Breast epithelium (tissue), 4 donors: Measurements from ENCODE around the gene ACER2. TPM values are rescaled to one million over a fixed set of nuclear protein-coding genes. Genes with fewer than 3 reads are reported as not detected.

Source experiments
- DNase-seq, 2 donors: peaks; one replicate each; pipeline ENCODE4 v3.0.0-alpha.2; 2019; ENCODE audit warnings: low spot score in 2 of 2
- H3K27ac ChIP-seq, 2 donors: fragments of 200-600 bp; sonication (generic) in 1 of 2; one replicate each; pipeline ENCODE4 v1.5.1; 2016 to 2019; ENCODE audit warnings: mild to moderate bottlenecking in 1 of 2
- H3K27me3 ChIP-seq, 2 donors: fragments of 200-600 bp; sonication (generic) in 1 of 2; one replicate each; pipeline versions ENCODE4 v1.5.1 to v1.6.0; 2017 to 2019; ENCODE audit warnings: control low read depth in 1 of 2, mild to moderate bottlenecking in 1 of 2
- H3K36me3 ChIP-seq: fragments of 200-600 bp; one replicate; pipeline ENCODE4 v1.5.1; 2019
- H3K4me1 ChIP-seq, 2 donors: fragments of 200-600 bp; sonication (generic); one replicate each; pipeline ENCODE4 v1.5.1; 2016 to 2019; ENCODE audit warnings: control low read depth in 1 of 2
- H3K4me3 ChIP-seq, 3 donors: fragments of 200-600 bp; sonication (generic); 1 replicate in 2 of 3; 2 replicates in 1 of 3; pipeline ENCODE4 v1.5.1; 2016 to 2019; ENCODE audit warnings: mild to moderate bottlenecking in 3 of 3, moderate library complexity in 2 of 3
- H3K9me3 ChIP-seq, 2 donors: fragments of 200-600 bp; sonication (generic) in 1 of 2; one replicate each; pipeline ENCODE4 v1.5.1; 2016 to 2019; ENCODE audit warnings: control low read depth in 1 of 2
- POLR2A ChIP-seq: fragments of 450-650 bp; IDR thresholded peaks from one replicate; pipeline ENCODE4 v1.6.1; 2016; ENCODE audit warnings: antibody characterized with exemption, mild to moderate bottlenecking, moderate library complexity
- POLR2AphosphoS5 ChIP-seq, 3 donors: sonication (generic); formaldehyde crosslinking; IDR thresholded peaks; one replicate each; pipeline ENCODE4 v1.6.1; 2017; ENCODE audit warnings: antibody characterized with exemption in 3 of 3
- intact Hi-C: fragments of 100-400 bp; cut with DNase I; formaldehyde crosslinking; loops from one replicate; pipeline ENCODE4 v1.15.1; 2023; ENCODE audit warnings: low total_unique reads
- total RNA-seq, 3 donors: library from RNA; depleted of rRNA; stranded (reverse); fragments of >200 nt; gene quantifications; one replicate each; pipeline ENCODE4 v1.1.0, GENCODE V29; 2016
- TF ChIP-seq, protein P1 (sequence below), 3 donors: fragments of 450-650 bp; IDR thresholded peaks; one replicate each; pipeline ENCODE4 v1.5.1; 2016 to 2017; ENCODE audit warnings: antibody characterized with exemption in 3 of 3, mild to moderate bottlenecking in 3 of 3, moderate library complexity in 3 of 3

Gene ACER2
- total RNA-seq, 3 donors from 2014 or later = 11.0 to 17.6 (median 16.7) TPM

DNA sequence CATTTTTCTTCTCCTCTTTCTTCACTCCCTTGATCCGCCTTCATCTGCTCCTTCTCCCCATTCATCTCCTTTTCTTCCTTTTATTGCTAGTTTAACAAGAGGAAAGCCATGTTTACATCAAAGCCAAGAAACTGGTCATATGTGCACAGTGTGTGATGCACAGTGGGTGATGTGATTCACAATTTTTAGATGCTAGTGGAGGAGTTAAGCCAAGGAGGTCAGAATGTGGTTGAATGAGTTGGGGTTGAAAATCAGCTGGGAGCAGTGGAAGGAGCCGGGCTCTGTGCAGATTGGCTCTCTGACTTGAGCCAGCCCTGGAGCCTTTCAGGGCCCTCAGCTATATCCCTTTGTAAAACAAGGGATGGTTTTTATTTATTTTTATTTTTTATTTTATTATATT, 7.3 kb downstream of the ACER2 start:
- H3K9me3 ChIP-seq = no peaks in the 10 kb centered on the region
- H3K36me3 ChIP-seq = no peaks in the 10 kb centered on the region
- H3K4me3 ChIP-seq = no peak overlapping the region
- no peaks in the 10 kb centered on the region for H3K4me1 ChIP-seq
- TF ChIP-seq POLR2A (no peak), POLR2AphosphoS5 (IDR thresholded peaks at IDR 0.05) (no peak)
- TF ChIP-seq, protein P1, sequence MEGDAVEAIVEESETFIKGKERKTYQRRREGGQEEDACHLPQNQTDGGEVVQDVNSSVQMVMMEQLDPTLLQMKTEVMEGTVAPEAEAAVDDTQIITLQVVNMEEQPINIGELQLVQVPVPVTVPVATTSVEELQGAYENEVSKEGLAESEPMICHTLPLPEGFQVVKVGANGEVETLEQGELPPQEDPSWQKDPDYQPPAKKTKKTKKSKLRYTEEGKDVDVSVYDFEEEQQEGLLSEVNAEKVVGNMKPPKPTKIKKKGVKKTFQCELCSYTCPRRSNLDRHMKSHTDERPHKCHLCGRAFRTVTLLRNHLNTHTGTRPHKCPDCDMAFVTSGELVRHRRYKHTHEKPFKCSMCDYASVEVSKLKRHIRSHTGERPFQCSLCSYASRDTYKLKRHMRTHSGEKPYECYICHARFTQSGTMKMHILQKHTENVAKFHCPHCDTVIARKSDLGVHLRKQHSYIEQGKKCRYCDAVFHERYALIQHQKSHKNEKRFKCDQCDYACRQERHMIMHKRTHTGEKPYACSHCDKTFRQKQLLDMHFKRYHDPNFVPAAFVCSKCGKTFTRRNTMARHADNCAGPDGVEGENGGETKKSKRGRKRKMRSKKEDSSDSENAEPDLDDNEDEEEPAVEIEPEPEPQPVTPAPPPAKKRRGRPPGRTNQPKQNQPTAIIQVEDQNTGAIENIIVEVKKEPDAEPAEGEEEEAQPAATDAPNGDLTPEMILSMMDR (IDR thresholded peaks at IDR 0.05) = no peak
- intact Hi-C loops = no loop called here
- H3K27ac ChIP-seq = no peak overlapping the region
- no peak for DNase-seq
- H3K27me3 ChIP-seq = no peaks in the 10 kb centered on the region

DNA sequence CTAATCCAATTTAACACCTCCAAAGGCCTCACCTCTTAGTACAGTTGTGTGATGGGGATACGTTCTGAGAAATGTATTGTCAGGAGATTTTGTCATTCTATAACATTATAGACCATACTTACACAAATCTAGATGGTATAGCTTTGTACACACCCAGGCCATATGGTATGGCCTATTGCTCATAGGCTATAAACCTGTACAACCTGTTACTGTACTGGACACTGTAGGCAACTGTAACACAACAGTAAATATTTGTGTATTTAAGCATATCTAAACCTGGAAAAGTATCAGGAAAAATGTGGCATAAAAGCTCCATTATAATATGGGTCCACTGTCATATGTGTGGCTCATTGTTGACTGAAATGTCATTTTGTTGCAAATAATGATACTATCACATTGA, 12.1 kb downstream of the ACER2 start:
- Histone ChIP-seq H3K4me1 (no peaks in the 10 kb centered on the region), H3K4me3 (no peak overlapping the region), H3K27me3 (no peaks in the 10 kb centered on the region), H3K36me3 (no peaks in the 10 kb centered on the region), H3K9me3 (no peaks in the 10 kb centered on the region), H3K27ac (no peak overlapping the region)
- intact Hi-C loops = no loop called here
- no peak for TF ChIP-seq POLR2A
- TF ChIP-seq, protein P1 (IDR thresholded peaks at IDR 0.05) = no peak
- no peak for TF ChIP-seq POLR2AphosphoS5 (IDR thresholded peaks at IDR 0.05)
- no peak for DNase-seq

DNA sequence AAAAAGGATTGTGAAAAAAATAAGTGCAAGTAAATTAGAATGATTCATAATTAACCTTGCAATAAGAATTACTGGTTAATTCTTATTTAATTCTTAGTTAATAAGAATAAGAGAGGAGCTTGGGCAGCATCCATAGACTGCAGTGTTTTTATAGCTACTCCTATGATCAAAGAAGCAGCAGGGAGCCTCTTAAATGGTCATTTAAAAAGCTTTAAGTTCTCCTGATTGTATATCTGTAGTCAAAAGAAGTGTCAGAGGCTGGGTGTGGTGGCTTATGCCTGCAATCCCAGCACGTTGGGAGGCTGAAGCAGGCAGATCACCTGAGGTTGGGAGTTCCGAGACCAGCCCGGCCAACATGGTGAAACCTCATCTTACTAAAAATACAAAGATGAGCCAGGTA, 14.4 kb downstream of the ACER2 start:
- H3K4me3 ChIP-seq = no peak overlapping the region
- no peak for TF ChIP-seq POLR2A
- TF ChIP-seq POLR2AphosphoS5 (IDR thresholded peaks at IDR 0.05) = no peak
- TF ChIP-seq, protein P1 (IDR thresholded peaks at IDR 0.05) = no peak
- H3K9me3 ChIP-seq = no peaks in the 10 kb centered on the region
- no peak for DNase-seq
- no peaks in the 10 kb centered on the region for H3K36me3 ChIP-seq
- intact Hi-C loops = no loop called here
- H3K4me1 ChIP-seq = no peaks in the 10 kb centered on the region
- no peak overlapping the region for H3K27ac ChIP-seq
- H3K27me3 ChIP-seq = no peaks in the 10 kb centered on the region

DNA sequence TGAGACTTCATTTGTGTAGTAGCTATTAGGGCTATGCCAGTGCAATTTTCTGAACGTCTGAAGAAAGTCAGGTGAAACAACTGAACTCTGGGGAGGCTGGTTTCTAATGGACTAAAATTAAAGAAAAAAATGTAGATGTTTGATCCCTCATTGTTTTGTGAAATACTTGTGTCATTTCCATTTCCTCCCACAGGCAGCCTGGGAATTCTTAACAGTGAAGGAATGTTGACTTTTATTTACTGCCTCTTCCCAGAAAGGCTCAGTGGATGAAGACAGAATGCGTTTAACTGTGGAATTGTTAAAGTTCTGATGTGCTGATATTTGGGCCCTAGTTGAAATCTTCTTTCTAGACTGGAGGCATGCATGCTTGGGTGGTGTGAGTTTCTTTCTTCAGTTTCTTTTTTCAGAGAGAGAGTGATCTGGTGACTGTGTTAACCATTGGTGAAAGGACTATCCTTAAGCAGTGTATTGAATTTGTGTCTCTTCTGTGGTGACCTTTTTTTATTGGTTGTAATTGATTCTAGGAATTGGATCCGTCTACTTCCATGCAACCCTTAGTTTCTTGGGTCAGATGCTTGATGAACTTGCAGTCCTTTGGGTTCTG, 15.5 kb downstream of the ACER2 start:
- Histone ChIP-seq H3K27me3 (no peaks in the 10 kb centered on the region), H3K4me1 (no peaks in the 10 kb centered on the region), H3K9me3 (no peaks in the 10 kb centered on the region), H3K36me3 (no peaks in the 10 kb centered on the region), H3K4me3 (no peak overlapping the region), H3K27ac (no peak overlapping the region)
- intact Hi-C loops = no loop called here
- no peak for TF ChIP-seq POLR2A
- TF ChIP-seq, protein P1 (IDR thresholded peaks at IDR 0.05) = no peak
- no peak for TF ChIP-seq POLR2AphosphoS5 (IDR thresholded peaks at IDR 0.05)
- DNase-seq = no peak

DNA sequence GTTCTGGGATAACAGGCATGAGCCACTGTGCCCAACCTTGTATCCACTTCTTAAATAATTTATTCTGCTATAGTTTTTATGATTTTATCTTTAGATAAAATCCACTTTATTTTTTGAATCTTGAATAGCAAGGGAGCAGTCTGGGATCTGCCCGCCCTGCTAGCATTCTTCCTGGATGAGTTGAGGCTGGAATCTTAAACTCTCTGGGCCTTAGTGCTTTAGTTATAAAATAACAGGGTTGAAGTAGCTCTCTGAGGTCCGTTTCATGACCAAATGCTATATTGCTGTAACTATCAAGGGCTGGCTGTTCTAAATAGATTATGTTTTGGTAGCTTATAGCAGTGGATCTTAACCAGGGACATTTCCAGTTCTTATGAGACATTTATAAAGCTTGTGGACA, 20.8 kb downstream of the ACER2 start:
- no peak for DNase-seq
- intact Hi-C loops = no loop called here
- Histone ChIP-seq H3K27me3 (no peaks in the 10 kb centered on the region), H3K9me3 (no peaks in the 10 kb centered on the region), H3K36me3 (no peaks in the 10 kb centered on the region), H3K4me1 (no peaks in the 10 kb centered on the region), H3K27ac (no peak overlapping the region), H3K4me3 (no peak overlapping the region)
- TF ChIP-seq POLR2AphosphoS5 (IDR thresholded peaks at IDR 0.05) = no peak
- TF ChIP-seq, protein P1 (IDR thresholded peaks at IDR 0.05) = no peak
- TF ChIP-seq POLR2A = no peak
